Activated naive CD8-positive, alpha-beta T cell (primary cell): ENCODE data around the gene CSRP3.

Experiments used
- H3K27ac Mint-ChIP-seq: one replicate; pipeline ENCODE4 v1.8.0; 2021; ENCODE audit warnings: mixed read lengths
- H3K27me3 Mint-ChIP-seq: one replicate; pipeline ENCODE4 v1.8.0; 2021; ENCODE audit warnings: mixed read lengths
- H3K36me3 Mint-ChIP-seq: one replicate; pipeline ENCODE4 v1.8.0; 2021; ENCODE audit warnings: mixed read lengths
- H3K4me1 Mint-ChIP-seq: one replicate; pipeline ENCODE4 v1.8.0; 2021; ENCODE audit warnings: low read depth, mixed read lengths
- H3K4me3 Mint-ChIP-seq: one replicate; pipeline ENCODE4 v1.8.0; 2021; ENCODE audit warnings: mild to moderate bottlenecking, mixed read lengths
- H3K9me3 Mint-ChIP-seq: one replicate; pipeline ENCODE4 v1.8.0; 2021; ENCODE audit warnings: low read depth, mixed read lengths

The CSRP3 gene

DNA sequence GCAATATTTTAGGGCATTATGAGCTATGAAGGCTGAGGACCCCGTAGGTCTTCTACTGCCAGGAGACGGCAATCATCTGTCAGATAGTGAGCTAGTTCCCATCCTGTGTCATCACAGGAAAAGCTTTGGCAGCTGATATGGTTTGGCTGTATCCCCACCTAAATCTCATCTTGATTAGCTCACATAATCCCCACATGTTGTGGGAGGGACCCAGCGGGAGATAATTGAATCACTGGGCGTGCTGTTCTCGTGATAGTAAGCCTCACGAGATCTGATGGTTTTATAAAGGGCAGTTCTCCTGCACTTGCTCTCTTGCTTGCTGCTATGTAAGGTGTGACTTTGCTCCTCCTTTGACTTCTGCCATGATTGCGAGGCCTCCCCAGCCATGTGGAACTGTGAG lies 18.1 kb downstream of the CSRP3 start:
- Mint-ChIP-seq H3K4me1 (no peaks in the 10 kb centered on the region), H3K27ac (no peak overlapping the region), H3K27me3 (no peaks in the 10 kb centered on the region), H3K36me3 (peaks cover 8% of the 10 kb centered on the region), H3K9me3 (no peaks in the 10 kb centered on the region), H3K4me3 (no peak overlapping the region)

DNA sequence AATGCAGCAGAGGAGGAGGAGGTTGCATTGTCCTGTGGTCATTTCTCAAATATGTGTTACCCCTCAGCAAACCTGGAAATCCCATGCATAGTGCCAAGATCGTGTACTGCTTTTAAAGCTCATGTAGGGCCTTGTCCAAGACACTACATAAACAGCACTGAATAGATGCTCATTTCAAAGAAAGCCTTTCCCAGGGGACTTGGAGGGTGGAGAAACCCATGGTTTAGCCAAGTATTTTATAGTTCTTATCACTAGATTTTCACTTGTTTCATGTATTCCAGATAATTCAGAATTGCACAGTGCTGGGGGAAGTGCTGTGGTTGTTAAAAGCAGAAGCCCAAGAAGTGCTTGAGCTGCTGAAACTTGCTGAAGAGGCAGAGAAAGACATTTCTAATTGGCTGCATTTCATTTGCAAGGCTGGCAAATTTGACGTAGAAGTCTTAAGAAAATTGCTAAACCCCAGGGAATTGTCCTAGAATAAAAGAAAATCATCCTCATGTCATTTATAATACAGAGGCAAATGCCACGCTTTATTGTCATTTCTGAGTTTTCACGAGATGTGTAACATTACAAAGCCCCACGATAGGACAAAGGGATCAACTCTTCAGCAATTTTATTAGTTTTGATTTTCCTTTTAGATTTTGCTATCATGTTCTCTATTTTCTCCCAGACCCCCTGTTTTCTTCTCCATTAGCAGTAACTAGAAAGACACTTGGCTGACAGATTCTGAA lies 20.1 kb downstream of the CSRP3 start:
- Mint-ChIP-seq H3K9me3 (no peaks in the 10 kb centered on the region), H3K36me3 (peaks cover 6% of the 10 kb centered on the region), H3K4me1 (no peaks in the 10 kb centered on the region), H3K4me3 (no peak overlapping the region), H3K27me3 (no peaks in the 10 kb centered on the region), H3K27ac (no peak overlapping the region)

DNA sequence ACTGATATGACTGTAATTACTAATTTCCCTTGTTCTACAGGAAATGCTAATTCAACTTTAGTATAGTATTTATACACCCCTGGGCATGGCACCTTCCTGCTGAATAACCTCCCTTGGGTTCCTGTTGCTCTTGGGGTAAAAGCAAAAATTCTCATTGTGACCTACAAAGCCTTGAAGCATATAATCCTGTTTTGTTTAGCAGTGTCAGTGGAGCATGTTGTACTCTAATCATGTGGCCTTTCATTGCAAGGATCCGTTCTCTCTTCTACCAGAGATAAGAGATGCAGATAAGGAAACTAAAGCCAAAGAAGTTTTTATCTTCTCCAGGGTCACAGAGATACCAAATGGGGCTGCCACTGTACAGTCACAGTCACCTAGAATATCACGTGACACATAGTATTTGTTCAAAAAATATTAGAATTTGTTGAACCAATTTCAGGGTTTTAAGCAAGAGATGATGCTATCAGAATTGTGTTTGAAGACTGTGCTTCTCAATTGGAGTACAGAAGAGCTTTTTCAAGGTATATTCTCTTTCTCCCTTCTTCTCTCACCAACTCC lies 25.1 kb downstream of the CSRP3 start:
- Mint-ChIP-seq H3K27ac (no peak overlapping the region), H3K36me3 (peaks cover 30% of the 10 kb centered on the region), H3K4me3 (no peak overlapping the region), H3K9me3 (no peaks in the 10 kb centered on the region), H3K27me3 (no peaks in the 10 kb centered on the region), H3K4me1 (no peaks in the 10 kb centered on the region)

DNA sequence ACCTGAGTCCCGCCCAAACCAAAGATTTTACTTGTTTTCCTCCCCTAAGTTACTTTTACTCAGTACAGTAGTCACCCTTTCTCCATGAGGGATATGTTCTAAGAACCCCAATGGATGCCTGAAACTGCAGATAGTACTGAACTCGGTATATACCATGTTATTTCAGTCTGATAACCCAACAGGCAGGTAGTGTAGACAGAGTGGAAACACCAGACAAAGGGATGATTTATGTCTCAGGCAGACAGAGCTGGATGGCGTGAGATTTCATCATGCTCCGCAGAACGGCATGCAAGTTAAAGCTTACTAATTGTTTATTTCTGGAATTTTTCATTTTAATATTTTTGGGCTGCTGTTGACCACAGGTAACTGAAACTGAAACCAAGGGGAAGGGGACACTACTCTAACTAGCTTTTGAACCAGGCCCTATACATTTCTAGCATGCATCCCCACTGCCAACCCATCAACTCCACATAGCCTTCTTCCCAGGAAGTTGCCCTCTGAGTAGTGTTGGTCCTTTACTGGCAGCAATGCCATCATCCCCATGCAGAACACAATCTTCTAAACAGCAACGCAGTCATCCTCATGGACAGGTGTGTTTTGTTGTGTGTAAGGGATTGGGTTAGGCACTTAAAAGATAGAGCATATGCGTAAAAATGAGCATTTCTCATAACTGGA lies 27.7 kb downstream of the CSRP3 start:
- no peaks in the 10 kb centered on the region for H3K4me1 Mint-ChIP-seq
- H3K27me3 Mint-ChIP-seq = no peaks in the 10 kb centered on the region
- H3K27ac Mint-ChIP-seq = no peak overlapping the region
- H3K9me3 Mint-ChIP-seq = no peaks in the 10 kb centered on the region
- H3K4me3 Mint-ChIP-seq = no peak overlapping the region
- peaks cover 29% of the 10 kb centered on the region for H3K36me3 Mint-ChIP-seq

GRCh38 chr11:19173004-19173689 lies 28.6 kb downstream of the CSRP3 start:
- H3K27me3 Mint-ChIP-seq = no peaks in the 10 kb centered on the region
- no peaks in the 10 kb centered on the region for H3K9me3 Mint-ChIP-seq
- no peaks in the 10 kb centered on the region for H3K4me1 Mint-ChIP-seq
- no peak overlapping the region for H3K4me3 Mint-ChIP-seq
- no peak overlapping the region for H3K27ac Mint-ChIP-seq
- H3K36me3 Mint-ChIP-seq = peaks cover 36% of the 10 kb centered on the region

DNA sequence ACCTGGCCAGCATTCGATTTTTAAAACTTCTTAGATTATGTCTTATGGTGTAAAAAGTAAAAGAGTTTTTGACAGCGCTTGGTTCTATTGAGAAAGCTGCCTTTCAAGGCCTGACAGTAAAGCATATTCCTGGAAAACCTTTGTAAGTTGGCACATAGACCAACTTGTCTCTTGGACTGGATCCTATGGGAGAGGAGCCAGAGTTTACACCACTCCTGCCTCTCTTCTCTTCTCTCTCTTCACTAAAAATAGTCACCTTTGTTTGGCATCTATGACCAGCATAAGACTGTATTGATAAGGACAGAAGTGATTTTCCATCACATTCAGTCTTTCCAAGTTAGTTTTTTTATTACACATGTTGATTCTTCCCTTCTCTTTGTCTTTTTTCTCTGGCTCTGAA lies 33.7 kb downstream of the CSRP3 start:
- Mint-ChIP-seq H3K4me1 (no peaks in the 10 kb centered on the region), H3K9me3 (no peaks in the 10 kb centered on the region), H3K27me3 (no peaks in the 10 kb centered on the region), H3K27ac (no peak overlapping the region), H3K36me3 (peaks cover 23% of the 10 kb centered on the region), H3K4me3 (no peak overlapping the region)

- H3K4me3 Mint-ChIP-seq = no peak overlapping the region
- no peak overlapping the region for H3K27ac Mint-ChIP-seq
- H3K36me3 Mint-ChIP-seq = peaks cover 22% of the 10 kb centered on the region
- no peaks in the 10 kb centered on the region for H3K27me3 Mint-ChIP-seq
- no peaks in the 10 kb centered on the region for H3K4me1 Mint-ChIP-seq
- no peaks in the 10 kb centered on the region for H3K9me3 Mint-ChIP-seq
Measured at GRCh38 chr11:19164881-19165280, 36.9 kb downstream of the CSRP3 start.

GRCh38 chr11:19164230-19164855 lies 37.4 kb downstream of the CSRP3 start:
- Mint-ChIP-seq H3K9me3 (no peaks in the 10 kb centered on the region), H3K27ac (no peak overlapping the region), H3K27me3 (no peaks in the 10 kb centered on the region), H3K36me3 (peaks cover 25% of the 10 kb centered on the region), H3K4me1 (no peaks in the 10 kb centered on the region), H3K4me3 (no peak overlapping the region)

DNA sequence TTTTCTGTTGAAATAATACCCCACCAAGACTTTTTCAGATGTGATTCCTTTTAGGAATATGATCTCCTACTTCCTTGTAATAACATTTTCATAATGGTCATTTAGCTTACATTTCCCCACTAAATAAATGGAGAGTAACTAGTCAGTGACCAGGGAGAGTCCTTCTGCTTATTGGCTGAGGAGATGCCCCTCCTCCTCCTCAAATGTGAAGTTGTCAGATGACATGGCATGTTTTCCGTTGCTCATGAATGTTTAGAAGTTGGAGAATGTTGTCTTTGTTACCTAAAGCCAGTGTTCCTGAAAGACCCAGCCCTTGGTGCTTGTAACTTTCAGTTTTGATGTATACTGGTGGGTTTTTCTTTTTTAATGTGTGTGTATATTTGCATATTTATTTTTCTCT lies 38.2 kb downstream of the CSRP3 start:
- Mint-ChIP-seq H3K27ac (no peak overlapping the region), H3K36me3 (peaks cover 24% of the 10 kb centered on the region), H3K9me3 (no peaks in the 10 kb centered on the region), H3K4me1 (no peaks in the 10 kb centered on the region), H3K27me3 (no peaks in the 10 kb centered on the region), H3K4me3 (no peak overlapping the region)

GRCh38 chr11:19162951-19163505 lies 38.8 kb downstream of the CSRP3 start:
- peaks cover 21% of the 10 kb centered on the region for H3K36me3 Mint-ChIP-seq
- H3K27ac Mint-ChIP-seq = no peak overlapping the region

GRCh38 chr11:19161651-19162050 lies 40.1 kb downstream of the CSRP3 start:
- H3K9me3 Mint-ChIP-seq = no peaks in the 10 kb centered on the region
- no peak overlapping the region for H3K4me3 Mint-ChIP-seq
- peaks cover 21% of the 10 kb centered on the region for H3K36me3 Mint-ChIP-seq
- no peaks in the 10 kb centered on the region for H3K27me3 Mint-ChIP-seq
- H3K27ac Mint-ChIP-seq = no peak overlapping the region
- H3K4me1 Mint-ChIP-seq = no peaks in the 10 kb centered on the region

More at GRCh38 chr11:19162951-19163505, 38.8 kb downstream of the CSRP3 start:
- H3K4me1 Mint-ChIP-seq = no peaks in the 10 kb centered on the region
- H3K27me3 Mint-ChIP-seq = no peaks in the 10 kb centered on the region
- H3K9me3 Mint-ChIP-seq = no peaks in the 10 kb centered on the region
- no peak overlapping the region for H3K4me3 Mint-ChIP-seq

GRCh38 chr11:19160847-19161246 lies 40.9 kb downstream of the CSRP3 start:
- H3K9me3 Mint-ChIP-seq = no peaks in the 10 kb centered on the region
- no peak overlapping the region for H3K4me3 Mint-ChIP-seq
- H3K4me1 Mint-ChIP-seq = no peaks in the 10 kb centered on the region
- no peak overlapping the region for H3K27ac Mint-ChIP-seq
- H3K27me3 Mint-ChIP-seq = no peaks in the 10 kb centered on the region
- peaks cover 22% of the 10 kb centered on the region for H3K36me3 Mint-ChIP-seq

DNA sequence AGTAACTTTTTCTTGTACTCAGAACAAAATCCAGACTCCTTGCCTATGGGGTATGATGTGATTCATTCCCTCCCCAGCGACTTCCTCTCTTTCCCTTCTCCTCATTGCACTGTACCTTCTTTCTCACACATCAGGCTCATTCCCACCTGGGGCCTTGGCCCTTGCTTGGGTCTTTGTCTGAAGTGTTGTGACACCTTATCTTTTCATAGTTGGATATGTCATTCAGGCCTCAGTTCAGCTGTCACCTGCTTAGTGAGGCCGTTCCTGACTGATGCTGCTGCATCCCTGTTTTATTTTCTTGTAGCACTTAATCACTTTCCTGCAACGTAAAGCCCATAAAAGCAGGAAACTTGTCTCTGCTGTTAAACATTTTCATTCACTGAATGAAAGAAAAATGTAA lies 44.9 kb downstream of the CSRP3 start:
- Mint-ChIP-seq H3K36me3 (peaks cover 39% of the 10 kb centered on the region), H3K9me3 (no peaks in the 10 kb centered on the region), H3K27ac (no peak overlapping the region), H3K4me1 (no peaks in the 10 kb centered on the region), H3K27me3 (no peaks in the 10 kb centered on the region), H3K4me3 (no peak overlapping the region)

GRCh38 chr11:19145319-19145718 lies 56.5 kb downstream of the CSRP3 start:
- no peak overlapping the region for H3K27ac Mint-ChIP-seq
- H3K4me1 Mint-ChIP-seq = no peaks in the 10 kb centered on the region
- no peak overlapping the region for H3K4me3 Mint-ChIP-seq
- no peaks in the 10 kb centered on the region for H3K27me3 Mint-ChIP-seq
- peaks cover 12% of the 10 kb centered on the region for H3K36me3 Mint-ChIP-seq
- H3K9me3 Mint-ChIP-seq = no peaks in the 10 kb centered on the region
